ENCODE measurements around the gene PLXDC2.

PLXDC2 gene

DNA sequence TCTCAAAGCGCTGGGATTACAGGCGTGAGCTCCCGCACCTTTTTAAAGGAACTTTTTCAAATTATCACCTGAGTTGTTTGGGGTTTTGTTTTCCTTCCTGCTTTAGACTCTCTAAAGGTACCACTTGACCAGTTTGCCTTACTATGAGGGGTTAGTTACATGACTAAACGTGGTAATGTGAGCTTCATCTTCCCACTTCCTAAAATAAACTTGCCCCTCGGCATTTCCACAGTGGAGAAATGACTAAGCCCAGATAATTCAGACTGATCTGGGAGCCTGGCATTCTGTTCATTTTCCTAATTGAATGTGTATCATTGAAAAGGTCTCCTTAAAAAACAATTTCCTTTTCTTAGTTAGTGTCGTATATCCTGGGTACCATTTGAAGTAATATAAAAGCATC, 163.4 kb downstream of the PLXDC2 start:
- in situ Hi-C loops (cut with MboI; ENCODE audit: low sequenced_read_pairs, unreplicated experiment), result no loop called here
- TF ChIP-seq, protein P1, sequence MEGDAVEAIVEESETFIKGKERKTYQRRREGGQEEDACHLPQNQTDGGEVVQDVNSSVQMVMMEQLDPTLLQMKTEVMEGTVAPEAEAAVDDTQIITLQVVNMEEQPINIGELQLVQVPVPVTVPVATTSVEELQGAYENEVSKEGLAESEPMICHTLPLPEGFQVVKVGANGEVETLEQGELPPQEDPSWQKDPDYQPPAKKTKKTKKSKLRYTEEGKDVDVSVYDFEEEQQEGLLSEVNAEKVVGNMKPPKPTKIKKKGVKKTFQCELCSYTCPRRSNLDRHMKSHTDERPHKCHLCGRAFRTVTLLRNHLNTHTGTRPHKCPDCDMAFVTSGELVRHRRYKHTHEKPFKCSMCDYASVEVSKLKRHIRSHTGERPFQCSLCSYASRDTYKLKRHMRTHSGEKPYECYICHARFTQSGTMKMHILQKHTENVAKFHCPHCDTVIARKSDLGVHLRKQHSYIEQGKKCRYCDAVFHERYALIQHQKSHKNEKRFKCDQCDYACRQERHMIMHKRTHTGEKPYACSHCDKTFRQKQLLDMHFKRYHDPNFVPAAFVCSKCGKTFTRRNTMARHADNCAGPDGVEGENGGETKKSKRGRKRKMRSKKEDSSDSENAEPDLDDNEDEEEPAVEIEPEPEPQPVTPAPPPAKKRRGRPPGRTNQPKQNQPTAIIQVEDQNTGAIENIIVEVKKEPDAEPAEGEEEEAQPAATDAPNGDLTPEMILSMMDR (IDR thresholded peaks at IDR 0.05; ENCODE audit: borderline replicate concordance, control extremely low read depth, extremely low read depth, insufficient read depth, missing control alignments), result no peak
- no peak for DNase-seq (ENCODE audit: low spot score)

DNA sequence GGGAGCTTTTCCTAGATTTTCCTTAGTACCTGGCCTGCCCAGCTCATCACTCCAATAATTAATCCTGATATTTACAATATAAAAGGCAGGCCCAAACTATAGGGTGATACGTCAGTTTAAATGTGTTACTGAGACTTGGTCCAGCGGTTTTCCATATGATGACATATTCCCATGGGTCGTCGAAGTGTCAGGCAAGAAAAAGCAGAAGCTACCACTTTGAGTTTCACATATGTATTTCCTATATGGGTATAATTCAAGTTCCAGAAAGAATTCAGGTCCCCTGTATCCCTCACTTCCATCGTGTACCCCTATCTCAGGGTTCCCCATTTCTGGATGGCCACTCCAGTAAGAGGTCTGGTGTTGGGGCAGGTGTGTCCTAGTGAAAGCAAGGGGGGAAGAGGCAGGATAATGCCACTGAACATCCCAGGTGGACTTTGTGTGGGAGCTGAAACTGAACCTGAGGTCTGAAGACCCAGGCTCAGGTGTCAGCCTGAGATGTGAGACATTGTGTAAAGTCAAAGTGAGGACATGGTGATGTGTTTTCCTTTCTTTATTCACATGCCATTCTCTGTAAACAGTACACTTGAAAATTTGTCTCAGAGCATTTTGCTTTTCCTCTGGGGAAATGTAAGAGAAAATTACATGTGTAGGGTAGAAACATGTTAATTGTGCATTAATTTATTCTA, 167.8 kb downstream of the PLXDC2 start:
- TF ChIP-seq, protein P1 (IDR thresholded peaks at IDR 0.05; ENCODE audit: borderline replicate concordance, control extremely low read depth, extremely low read depth, insufficient read depth, missing control alignments), result no peak
- in situ Hi-C loops (cut with MboI; ENCODE audit: low sequenced_read_pairs, unreplicated experiment), result no loop called here
- no peak for DNase-seq (ENCODE audit: low spot score)

DNA sequence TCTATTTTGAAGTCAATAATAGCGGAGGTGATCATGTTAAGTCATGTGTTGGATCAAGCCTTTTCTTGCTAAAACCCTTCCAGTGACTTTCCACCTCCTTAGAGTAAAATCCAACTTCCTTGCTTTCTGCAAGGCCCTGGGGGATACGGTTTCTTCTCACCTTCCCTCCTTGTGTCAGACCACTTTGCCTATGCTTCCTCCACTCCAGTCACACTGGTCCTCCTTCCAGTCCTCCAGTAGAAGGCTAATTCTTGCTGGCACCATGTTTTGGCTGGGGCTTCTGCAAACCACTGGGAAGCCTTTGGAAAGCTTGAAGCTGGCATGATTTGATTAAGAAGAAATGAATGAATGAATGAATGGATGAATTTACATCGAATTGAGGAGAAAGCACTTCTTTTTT, 169.5 kb downstream of the PLXDC2 start:
- no peak for DNase-seq (ENCODE audit: low spot score)
- in situ Hi-C loops (cut with MboI; ENCODE audit: low sequenced_read_pairs, unreplicated experiment), result no loop called here
- TF ChIP-seq, protein P1 (IDR thresholded peaks at IDR 0.05; ENCODE audit: borderline replicate concordance, control extremely low read depth, extremely low read depth, insufficient read depth, missing control alignments), result no peak

DNA sequence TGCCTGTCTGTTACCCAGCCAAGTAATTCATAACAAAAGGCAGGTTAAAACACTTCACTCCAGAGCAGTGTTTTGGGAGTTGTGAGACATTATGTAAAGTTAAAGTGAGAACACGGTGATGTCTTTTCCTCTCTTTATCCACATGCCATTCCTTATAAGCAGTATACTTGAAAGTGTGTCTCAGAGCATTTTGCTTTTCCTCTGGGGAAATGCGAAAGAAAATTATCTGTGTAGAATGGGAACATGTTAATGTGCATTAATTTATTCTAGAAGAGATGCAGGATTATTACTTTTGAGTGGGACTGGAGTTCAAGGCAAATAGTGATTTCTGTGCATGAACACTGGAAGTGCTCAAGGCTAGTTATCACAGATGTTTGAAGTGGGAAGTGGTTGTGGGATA, 170.4 kb downstream of the PLXDC2 start:
- DNase-seq (ENCODE audit: low spot score), result no peak

DNA sequence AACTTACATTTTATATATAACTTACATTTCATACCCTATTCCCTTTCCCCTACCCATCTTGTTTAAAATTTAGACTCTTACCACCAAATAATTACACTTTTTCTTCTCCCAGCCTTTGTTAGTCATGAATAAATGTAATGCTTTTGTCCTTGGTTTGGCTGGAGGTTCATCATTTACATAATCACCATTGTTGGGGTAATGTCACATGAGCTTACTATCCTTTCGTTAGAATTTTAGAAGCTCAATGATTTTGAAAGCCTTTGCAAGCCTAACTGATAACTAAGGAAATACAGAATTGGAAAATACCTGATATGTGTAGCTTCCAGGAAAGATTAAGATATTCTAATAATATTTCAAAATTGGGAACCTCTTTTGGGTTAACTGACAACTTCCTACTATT, 171.7 kb downstream of the PLXDC2 start:
- DNase-seq (ENCODE audit: low spot score), result no peak
- TF ChIP-seq, protein P1 (IDR thresholded peaks at IDR 0.05; ENCODE audit: borderline replicate concordance, control extremely low read depth, extremely low read depth, insufficient read depth, missing control alignments), result no peak
- in situ Hi-C loops (cut with MboI; ENCODE audit: low sequenced_read_pairs, unreplicated experiment), result no loop called here

More for the DNA sequence above, 170.4 kb downstream of the PLXDC2 start:
- TF ChIP-seq, protein P1 (IDR thresholded peaks at IDR 0.05; ENCODE audit: borderline replicate concordance, control extremely low read depth, extremely low read depth, insufficient read depth, missing control alignments), result no peak
- in situ Hi-C loops (cut with MboI; ENCODE audit: low sequenced_read_pairs, unreplicated experiment), result no loop called here

DNA sequence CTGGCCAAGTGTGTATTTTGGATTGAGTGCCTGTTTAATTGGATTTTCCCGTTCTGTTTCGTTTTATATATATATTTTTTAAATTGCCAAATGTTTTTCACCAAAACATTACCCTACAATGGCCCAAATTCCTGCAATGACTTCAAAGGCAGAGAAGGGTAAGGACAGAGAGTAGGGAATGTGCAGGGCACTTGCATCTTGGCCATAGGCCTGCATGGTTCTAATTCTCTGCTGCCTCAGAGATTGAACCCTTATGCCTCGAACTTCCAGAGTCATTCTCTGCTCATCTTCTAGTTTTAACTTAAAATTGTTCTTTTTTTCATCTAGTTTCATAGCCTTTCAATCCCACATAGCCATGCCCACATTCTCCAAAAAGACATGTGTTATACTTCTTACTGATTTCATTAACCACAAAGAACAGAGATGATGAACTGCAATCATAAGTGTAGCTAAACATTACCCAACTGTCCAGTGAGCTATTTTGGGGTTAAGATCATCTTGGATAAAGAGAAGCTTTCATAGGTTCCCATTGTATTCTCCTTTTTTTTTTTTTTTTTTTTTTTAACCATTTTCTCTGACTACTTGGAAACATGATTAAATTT, 177.6 kb downstream of the PLXDC2 start:
- in situ Hi-C loops (cut with MboI; ENCODE audit: low sequenced_read_pairs, unreplicated experiment), result no loop called here
- TF ChIP-seq, protein P1 (IDR thresholded peaks at IDR 0.05; ENCODE audit: borderline replicate concordance, control extremely low read depth, extremely low read depth, insufficient read depth, missing control alignments), result no peak
- no peak for DNase-seq (ENCODE audit: low spot score)
